HG03103 (cell line): ENCODE measurements around the gene FNTB.

Experiments used
- ATAC-seq: cut with Tn5 transposase; IDR thresholded peaks from one replicate; pipeline ENCODE4 v1.9.1; 2021; ENCODE audit warnings: low read depth; ENCODE audit not compliant: unreplicated experiment

The FNTB gene

DNA sequence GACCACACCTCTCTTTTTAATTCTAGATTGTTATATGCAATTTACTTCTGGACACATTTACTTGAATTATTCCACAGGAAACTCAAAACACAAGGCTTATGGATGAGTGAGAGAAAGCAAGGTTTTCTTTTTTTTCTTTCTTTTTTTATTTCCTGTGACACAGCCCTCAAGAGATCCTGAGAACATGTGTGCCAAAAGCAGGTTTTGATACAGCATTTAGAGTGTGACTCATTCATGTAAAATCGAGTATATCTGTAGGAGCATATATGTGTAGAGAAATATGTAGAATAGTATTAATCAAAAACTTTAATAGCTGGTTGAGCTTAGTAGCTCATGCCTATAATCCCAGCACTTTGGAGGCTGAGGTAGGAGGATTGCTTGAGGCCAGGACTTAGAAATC, 120.0 kb downstream of the FNTB start:
- no peak for ATAC-seq

DNA sequence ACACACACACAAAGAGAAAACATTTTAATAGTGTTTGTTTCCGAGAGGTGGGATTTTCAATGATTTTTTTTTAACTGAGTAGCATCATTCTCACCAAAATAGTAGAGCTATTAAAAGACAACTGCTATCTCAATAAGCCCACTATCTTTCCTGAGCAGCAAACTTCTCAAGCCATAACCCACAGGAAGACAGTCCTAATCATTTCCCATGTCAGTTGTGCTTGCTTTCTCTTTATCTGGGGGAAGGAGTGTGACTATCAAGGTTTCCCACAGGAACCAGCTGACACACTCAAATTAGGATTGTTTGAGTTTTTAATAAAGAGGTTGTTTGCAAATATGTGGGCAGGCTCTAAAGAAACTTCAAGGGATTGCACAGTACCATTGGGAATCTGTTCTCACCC, 120.5 kb downstream of the FNTB start:
- no peak for ATAC-seq

DNA sequence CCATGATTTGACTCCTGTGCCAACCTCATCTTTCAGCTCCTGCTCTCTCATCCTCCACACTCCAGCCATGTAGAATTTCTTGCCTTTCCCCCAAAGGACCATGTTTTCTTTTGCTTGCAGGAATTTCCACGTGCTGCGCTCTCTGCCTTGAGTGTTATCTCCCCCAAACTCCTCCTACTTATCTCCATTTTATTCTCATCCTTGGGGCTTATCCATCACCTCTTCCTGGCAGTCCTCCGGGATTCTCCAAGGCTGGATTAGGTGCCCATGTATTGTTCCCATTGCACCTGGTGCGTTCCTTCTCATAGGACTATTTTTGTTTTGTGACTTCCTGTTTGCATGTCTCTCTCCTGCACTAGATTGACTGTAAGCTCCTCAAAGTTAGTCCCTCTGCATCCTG, 122.7 kb downstream of the FNTB start:
- no peak for ATAC-seq

DNA sequence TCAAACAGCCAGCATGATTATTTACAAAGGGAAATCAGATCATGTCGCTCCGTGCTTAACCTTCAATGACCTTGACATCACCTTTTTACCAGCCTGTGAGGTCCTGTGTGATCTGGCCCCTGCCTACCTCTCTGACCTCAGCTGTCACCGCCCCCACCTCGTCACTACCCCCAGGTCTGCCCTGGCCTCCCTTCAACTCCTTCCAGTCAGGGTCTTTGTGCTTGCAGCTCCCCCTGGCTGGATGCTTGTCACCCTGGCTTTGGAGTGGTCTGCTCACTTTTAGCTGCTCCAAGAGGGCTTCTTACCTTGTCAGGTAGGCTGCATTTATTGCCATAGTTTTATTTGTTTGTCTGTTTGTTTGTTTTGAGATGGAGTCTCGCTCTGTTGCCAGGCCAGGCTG, 123.8 kb downstream of the FNTB start:
- ATAC-seq: no peak
